CD4-positive, alpha-beta T cell (primary cell): ENCODE data around the gene MOCS2. TPM values are rescaled to one million over a fixed set of nuclear protein-coding genes. Genes with fewer than 3 reads are reported as not detected.

Source experiments
- ATAC-seq: fragments of 200-7000 bp; cut with Tn5 transposase; one replicate; pipeline ENCODE4 v1.10.0; 2022; ENCODE audit warnings: mild to moderate bottlenecking; ENCODE audit not compliant: poor library complexity
- CTCF ChIA-PET: fragments of 350-600 bp; sonication (Branson Sonifier 250); formaldehyde crosslinking; loops from one replicate; lab custom pipeline; 2021; ENCODE audit warnings: antibody characterized with exemption, inconsistent platforms; lab: Charles Lee
- POLR2A ChIA-PET: fragments of 350-600 bp; sonication (Branson Sonifier 250); formaldehyde crosslinking; loops from one replicate; lab custom pipeline; 2021; ENCODE audit warnings: antibody characterized with exemption, inconsistent platforms; lab: Charles Lee
- DNase-seq, 14 experiments: peaks; one replicate each; pipeline ENCODE4 v3.0.0-alpha.2; 2013 to 2020; ENCODE audit warnings: mixed read lengths in 2 of 14
- H3K27ac ChIP-seq, 2 donors: one replicate each; pipeline versions ENCODE4 v1.5.1 to v1.7.0; 2013; ENCODE audit warnings: low read length in 2 of 2, low read depth in 1 of 2, mild to moderate bottlenecking in 1 of 2
- H3K27me3 ChIP-seq, 2 experiments: 1 replicate in 1 of 2; 2 replicates in 1 of 2; pipeline versions ENCODE4 v1.6.1 to v1.7.0; 2013; ENCODE audit warnings: low read length in 2 of 2, control low read depth in 1 of 2, mild to moderate bottlenecking in 1 of 2, moderate library complexity in 1 of 2; ENCODE audit not compliant: insufficient read depth in 2 of 2, control insufficient read depth in 1 of 2
- H3K36me3 ChIP-seq: one replicate; pipeline ENCODE4 v1.6.1; 2013; ENCODE audit warnings: low read length, control low read depth; ENCODE audit not compliant: insufficient read depth
- H3K4me1 ChIP-seq: one replicate; pipeline ENCODE4 v1.6.1; 2013; ENCODE audit warnings: low read length, control low read depth; ENCODE audit not compliant: insufficient read depth
- H3K4me3 ChIP-seq: one replicate; pipeline ENCODE4 v1.5.1; 2013; ENCODE audit warnings: mild to moderate bottlenecking, low read length, moderate library complexity
- H3K9me3 ChIP-seq, 2 experiments: 1 replicate in 1 of 2; 2 replicates in 1 of 2; pipeline versions ENCODE4 v1.6.1 to v1.7.0; 2013; ENCODE audit warnings: low read length in 2 of 2, mild to moderate bottlenecking in 2 of 2, control low read depth in 1 of 2, moderate library complexity in 1 of 2; ENCODE audit not compliant: control insufficient read depth in 1 of 2, insufficient read depth in 1 of 2
- H3K27ac Mint-ChIP-seq: one replicate; pipeline ENCODE4 v1.8.0; 2020; ENCODE audit warnings: mixed read lengths
- H3K27me3 Mint-ChIP-seq: one replicate; pipeline ENCODE4 v1.8.0; 2021; ENCODE audit warnings: mixed read lengths
- H3K36me3 Mint-ChIP-seq: one replicate; pipeline ENCODE4 v1.8.0; 2021; ENCODE audit warnings: low read depth, mixed read lengths
- H3K4me1 Mint-ChIP-seq: one replicate; pipeline ENCODE4 v1.8.0; 2021; ENCODE audit warnings: low read depth, mixed read lengths
- H3K4me3 Mint-ChIP-seq: one replicate; pipeline ENCODE4 v1.8.0; 2020; ENCODE audit warnings: mild to moderate bottlenecking, mixed read lengths
- H3K9me3 Mint-ChIP-seq: one replicate; pipeline ENCODE4 v1.8.0; 2020; ENCODE audit warnings: mixed read lengths
- CTCF ChIP-seq: fragments of 200-600 bp; IDR thresholded peaks from one replicate; pipeline ENCODE4 v1.8.0; 2022; ENCODE audit warnings: antibody characterized with exemption, mild to moderate bottlenecking
- intact Hi-C, 2 experiments: fragments of 100-400 bp; cut with DNase I in 1 of 2; cut with micrococcal nuclease in 1 of 2; formaldehyde crosslinking; loops; one replicate each; pipeline versions ENCODE4 v1.15.1 to v1.9.0; 2023 to 2025; cut with DNase I, micrococcal nuclease
- total RNA-seq, 174 experiments: library from RNA in 2 of 174; stranded (reverse) in 2 of 174; gene quantifications; one replicate each; pipeline ENCODE4 v1.2.3 and lab custom pipeline; 2021 to 2026

Gene MOCS2
- total RNA-seq, 2 experiments from 2014 or later: 19.5 to 20.4 TPM

GRCh38 chr5:53048248-53048647 is 61.3 kb downstream of the MOCS2 start:
- H3K9me3 Mint-ChIP-seq: no peaks in the 10 kb centered on the region
- Histone ChIP-seq H3K27me3 (peaks cover 0 to 3% of the 10 kb centered on the region in 2 experiments), H3K36me3 (no peaks in the 10 kb centered on the region), H3K9me3 (no peaks in the 10 kb centered on the region), H3K4me3 (no peak overlapping the region), H3K27ac (no peak overlapping the region), H3K4me1 (no peaks in the 10 kb centered on the region)
- DNase-seq (no peak), ATAC-seq (no peak)
- no peaks in the 10 kb centered on the region for H3K4me1 Mint-ChIP-seq
- no peak overlapping the region for H3K27ac Mint-ChIP-seq
- no peaks in the 10 kb centered on the region for H3K27me3 Mint-ChIP-seq
- no peak overlapping the region for H3K4me3 Mint-ChIP-seq
- ChIA-PET CTCF (no interaction called here), POLR2A (interaction anchor here (0.6 kb wide), 1 partner anchor 30 kb away, joined by 3 read pairs; no protein-coding TSS in a partner anchor)
- no peak for TF ChIP-seq CTCF
- no peaks in the 10 kb centered on the region for H3K36me3 Mint-ChIP-seq
- intact Hi-C loops: no loop called here

Other genes with a start within 250 kb of the MOCS2 start
- under 1 TPM; 0.03 to 0.11 TPM for gene ITGA2, start 120.4 kb downstream of the MOCS2 start, total RNA-seq